ENCODE measurements around the gene SEMA4C. TPM values are rescaled to one million over a fixed set of nuclear protein-coding genes. Genes with fewer than 3 reads are reported as not detected.

SEMA4C gene
- total and polyA plus RNA-seq, 7 donors: 4.1 to 10.8 (median 9.5) TPM

- no peak for TF ChIP-seq CTCF (IDR thresholded peaks at IDR 0.05)
- H3K27me3 ChIP-seq (ENCODE audit: insufficient read depth in 3 of 3, low read length in 2 of 3): no peaks in the 10 kb centered on the region
Measured at GRCh38 chr2:96872591-96873349, 2.9 kb upstream of the SEMA4C start.

GRCh38 chr2:96870626-96871255 lies 861 bp upstream of the SEMA4C start:
- intact Hi-C loops (cut with DNase I): loop anchor here in 1 of 2 donors (5.0 kb wide), 1 partner anchor 42 kb away; no protein-coding TSS in a partner anchor

More at GRCh38 chr2:96872591-96873349, 2.9 kb upstream of the SEMA4C start:
- Histone ChIP-seq H3K4me1 (peaks cover 16% of the 10 kb centered on the region), H3K4me3 (peak overlapping the region; percentile 22), H3K27ac (peak overlapping the region; percentile 46), H3K9me3 (no peaks in the 10 kb centered on the region), H3K36me3 (ENCODE audit: insufficient read depth in 1 of 2, low read depth in 1 of 2) (no peaks in the 10 kb centered on the region)
- DNase-seq (no peak), ATAC-seq (no peak)
- WGBS, 3 donors: 78 to 85% (median 81%) methylated on average over 14 of the region's 14 CpGs
- intact Hi-C loops (cut with DNase I): loop anchor here in 1 of 2 donors (5.0 kb wide), 1 partner anchor 40 kb away; no protein-coding TSS in a partner anchor

GRCh38 chr2:96869281-96869821 lies 529 bp downstream of the SEMA4C start:
- WGBS, 3 donors: 1% methylated on average over 18 to 64 of the region's 64 CpGs
- H3K36me3 ChIP-seq (ENCODE audit: insufficient read depth in 1 of 2, low read depth in 1 of 2): peaks cover 0 to 30% of the 10 kb centered on the region in 2 donors
- ATAC-seq (peak; percentile 36 to 52 (median 47)), DNase-seq (peak; percentile 82 to 87)
- H3K27me3 ChIP-seq (ENCODE audit: insufficient read depth in 3 of 3, low read length in 2 of 3): no peaks in the 10 kb centered on the region
- no peaks in the 10 kb centered on the region for H3K9me3 ChIP-seq
- H3K4me3 ChIP-seq: peak overlapping the region; percentile 92
- peak overlapping the region; percentile 86 for H3K27ac ChIP-seq
- peaks cover 22% of the 10 kb centered on the region for H3K4me1 ChIP-seq
- peak; percentile 5 for TF ChIP-seq CTCF (IDR thresholded peaks at IDR 0.05)
- intact Hi-C loops (cut with DNase I): no loop called here

More at GRCh38 chr2:96870626-96871255, 861 bp upstream of the SEMA4C start:
- TF ChIP-seq CTCF (IDR thresholded peaks at IDR 0.05): no peak
- Histone ChIP-seq H3K36me3 (ENCODE audit: insufficient read depth in 1 of 2, low read depth in 1 of 2) (peaks cover 0 to 16% of the 10 kb centered on the region in 2 donors), H3K9me3 (no peaks in the 10 kb centered on the region), H3K4me3 (peak overlapping the region; percentile 92), H3K4me1 (peaks cover 26% of the 10 kb centered on the region), H3K27me3 (ENCODE audit: insufficient read depth in 3 of 3, low read length in 2 of 3) (no peaks in the 10 kb centered on the region), H3K27ac (peak overlapping the region; percentile 86)
- DNase-seq (no peak), ATAC-seq (no peak)
- 48 to 54% (median 52%) methylated on average over 13 of the region's 13 CpGs for WGBS, 3 donors

- Histone ChIP-seq H3K9me3 (no peaks in the 10 kb centered on the region), H3K4me1 (peaks cover 15% of the 10 kb centered on the region), H3K36me3 (ENCODE audit: insufficient read depth in 1 of 2, low read depth in 1 of 2) (peaks cover 0 to 37% of the 10 kb centered on the region in 2 donors), H3K27ac (peak overlapping the region; percentile 86), H3K4me3 (peak overlapping the region; percentile 92), H3K27me3 (ENCODE audit: insufficient read depth in 3 of 3, low read length in 2 of 3) (no peaks in the 10 kb centered on the region)
- DNase-seq (peak; percentile 92 to 94), ATAC-seq (peak; percentile 62 to 74 (median 72))
- WGBS, 3 donors: 1 to 3% (median 2%) methylated on average over 32 to 76 of the region's 76 CpGs
- intact Hi-C loops (cut with DNase I): no loop called here
- TF ChIP-seq CTCF (IDR thresholded peaks at IDR 0.05): peak; percentile 62
Measured at GRCh38 chr2:96868555-96869280, 1.2 kb downstream of the SEMA4C start.

Data from psoas muscle (tissue), 8 donors.